ENCODE data around the gene PPA1. TPM values are rescaled to one million over a fixed set of nuclear protein-coding genes. Genes with fewer than 3 reads are reported as not detected.
A peak's percentile ranks its signal among the peaks of the same experiment; 100 is the strongest.

Gene PPA1
- total RNA-seq, 2 experiments from 2014 or later, result 69.0 to 69.3 TPM

GRCh38 chr10:70155255-70155838 is 77.9 kb downstream of the PPA1 start:
- CTCF ChIA-PET, result interaction anchor here (1.0 to 3.5 kb wide), 2 partner anchors 9 to 19 kb away, joined by 3 to 16 read pairs; partner anchors contain the start of gene TYSND1
- H3K27ac ChIP-seq (ENCODE audit: low read depth in 1 of 2, low read length in 2 of 2), result no peak overlapping the region
- H3K27me3 ChIP-seq (ENCODE audit: control insufficient read depth in 1 of 2, insufficient read depth in 2 of 2, low read length in 2 of 2), result no peaks in the 10 kb centered on the region
- TF ChIP-seq CTCF (IDR thresholded peaks at IDR 0.05), result no peak
- no peak overlapping the region for H3K4me3 ChIP-seq (ENCODE audit: low read length)
- peaks cover 18% of the 10 kb centered on the region for H3K4me1 Mint-ChIP-seq (ENCODE audit: low read depth)
- H3K36me3 Mint-ChIP-seq (ENCODE audit: low read depth), result peaks cover 98% of the 10 kb centered on the region
- no peaks in the 10 kb centered on the region for H3K27me3 Mint-ChIP-seq
- intact Hi-C loops (cut with DNase I, micrococcal nuclease), result no loop called here
- no peaks in the 10 kb centered on the region for H3K9me3 ChIP-seq (ENCODE audit: control insufficient read depth in 1 of 2, insufficient read depth in 1 of 2, low read length in 2 of 2)
- no peaks in the 10 kb centered on the region for H3K9me3 Mint-ChIP-seq
- POLR2A ChIA-PET, result interaction anchor here (1.3 kb wide), 1 partner anchor 10 kb away, joined by 3 read pairs; no protein-coding TSS in a partner anchor
- DNase-seq (no peak), ATAC-seq (ENCODE audit: poor library complexity) (no peak)
- H3K4me1 ChIP-seq (ENCODE audit: insufficient read depth, low read length), result no peaks in the 10 kb centered on the region
- H3K4me3 Mint-ChIP-seq, result no peak overlapping the region
- H3K36me3 ChIP-seq (ENCODE audit: insufficient read depth, low read length), result peaks cover 95% of the 10 kb centered on the region
- peak overlapping the region; percentile 15 for H3K27ac Mint-ChIP-seq

Other genes with a start within 250 kb of the PPA1 start
- 1 to 10 TPM; 2.2 TPM for gene MACROH2A2, start 180.6 kb downstream of the PPA1 start, total RNA-seq
- 1 to 10 TPM; 2.3 to 2.5 TPM for gene AIFM2, start 100.6 kb downstream of the PPA1 start, total RNA-seq
- gene TYSND1, start 86.7 kb downstream of the PPA1 start, total RNA-seq, result 10 to 100 TPM; 12.6 to 13.0 TPM
- 100 to 1,000 TPM; 155 to 157 TPM for gene SAR1A, start 62.9 kb downstream of the PPA1 start, total RNA-seq
- gene NPFFR1, start 50.6 kb upstream of the PPA1 start, total RNA-seq, result under 1 TPM in 1 of 2 experiments, not detected in 1; 0.03 TPM
- gene LRRC20, start 149.2 kb upstream of the PPA1 start, total RNA-seq, result 1 to 10 TPM; 1.6 to 1.8 TPM
- gene EIF4EBP2, start 170.7 kb upstream of the PPA1 start, total RNA-seq, result 10 to 100 TPM; 21.4 to 22.6 TPM
- gene NODAL, start 208.3 kb upstream of the PPA1 start, total RNA-seq, result not detected
- under 1 TPM; 0.36 to 0.44 TPM for gene PALD1, start 245.3 kb upstream of the PPA1 start, total RNA-seq